ENCODE results near the gene ST3GAL5.

The ST3GAL5 gene

DNA sequence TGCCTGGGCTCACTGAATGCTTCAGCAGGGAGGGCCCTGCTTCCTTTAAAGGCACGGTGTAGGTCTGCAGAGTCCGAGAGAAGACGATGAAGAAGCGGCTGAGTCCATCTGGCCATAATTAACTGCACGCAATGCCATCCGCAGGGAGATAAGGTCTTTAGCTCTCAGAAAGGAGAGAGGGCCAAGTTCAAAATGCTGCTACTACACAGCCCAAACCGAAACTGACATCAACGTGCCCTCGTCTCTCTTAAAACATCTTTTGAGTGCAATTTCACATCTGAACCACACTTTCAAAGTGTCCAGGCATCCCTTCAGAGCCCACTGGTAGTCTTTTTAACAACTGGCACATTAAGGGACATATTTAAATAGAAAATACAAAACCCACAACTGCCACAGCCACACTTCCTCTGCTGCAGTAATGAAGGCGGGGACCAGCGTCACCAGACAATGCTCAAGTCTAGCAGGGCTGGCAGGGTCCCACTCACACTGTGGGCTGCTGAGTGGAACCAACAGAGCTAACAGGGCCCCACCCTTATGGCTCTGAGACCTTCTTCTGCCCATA is 35.8 kb downstream of the ST3GAL5 start:
- no peak for TF ChIP-seq EZH2phosphoT487 (IDR thresholded peaks at IDR 0.05; ENCODE audit: low read length)
- H3K4me3 ChIP-seq (ENCODE audit: low read length): peak overlapping the region; percentile 34; the same call in 1 of the 2 replicates
- H3K9me3 ChIP-seq (replicated peaks; ENCODE audit: insufficient read depth, low read length): no peaks in the 10 kb centered on the region
- no peaks in the 10 kb centered on the region for H3K9me2 ChIP-seq (replicated peaks; ENCODE audit: insufficient read depth, low read length)
- H3K9ac ChIP-seq (ENCODE audit: low read length): no peak overlapping the region
- peaks cover 62% of the 10 kb centered on the region for H3K79me2 ChIP-seq (ENCODE audit: low read length)
- H3K36me3 ChIP-seq (replicated peaks; ENCODE audit: insufficient read depth, low read length): peaks cover 5% of the 10 kb centered on the region; the same call in 1 of the 2 replicates
- H3K4me2 ChIP-seq (ENCODE audit: low read depth, low read length): peak overlapping the region; percentile 84
- no peaks in the 10 kb centered on the region for H3K27me3 ChIP-seq (replicated peaks; ENCODE audit: insufficient read depth, low read length)
- H4K20me1 ChIP-seq (ENCODE audit: insufficient read depth, low read length): no peaks in the 10 kb centered on the region
- peaks cover 25% of the 10 kb centered on the region for H3K4me1 ChIP-seq (ENCODE audit: low read length)
- H3K27ac ChIP-seq (ENCODE audit: low read length): no peak overlapping the region; the same call in 1 of the 2 replicates
- peaks cover 23% of the 10 kb centered on the region for H3F3A ChIP-seq (ENCODE audit: insufficient read depth, low read length)
- no peak overlapping the region for H2AFZ ChIP-seq (ENCODE audit: low read length)
- no peak for DNase-seq

DNA sequence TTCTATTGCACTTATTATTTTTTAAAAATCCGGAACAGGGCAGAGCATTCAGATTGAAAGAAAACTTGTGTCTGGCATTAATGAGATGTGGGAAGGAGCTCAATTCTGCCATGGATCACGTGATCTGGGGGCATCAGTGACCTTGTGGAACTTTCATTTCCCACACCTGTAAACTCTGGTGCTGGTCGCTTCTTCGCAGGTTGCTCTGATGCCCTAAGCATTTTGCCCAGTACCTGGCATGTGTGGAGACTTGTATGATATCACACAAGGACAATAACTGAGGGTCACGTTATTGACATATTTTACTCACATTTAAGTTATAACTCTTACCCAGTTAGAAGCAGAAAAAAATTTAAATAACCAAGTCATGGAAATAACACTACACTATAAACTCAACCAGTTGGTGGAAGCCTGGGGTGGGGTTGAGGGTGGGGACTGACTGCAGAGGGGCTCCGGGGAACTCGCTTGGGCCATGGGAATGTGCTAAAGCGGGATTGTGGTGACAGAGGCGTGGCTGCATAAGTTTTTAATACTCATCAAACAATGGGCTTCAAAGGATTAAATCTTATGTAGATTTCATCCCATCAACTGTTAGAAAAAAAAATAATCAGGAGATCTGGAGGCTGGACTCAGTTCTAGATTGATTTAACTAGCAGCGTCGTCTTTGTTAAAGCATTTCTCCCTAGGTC is 36.5 kb downstream of the ST3GAL5 start:
- no peaks in the 10 kb centered on the region for H3K9me2 ChIP-seq (replicated peaks; ENCODE audit: insufficient read depth, low read length)
- no peaks in the 10 kb centered on the region for H3K9me3 ChIP-seq (replicated peaks; ENCODE audit: insufficient read depth, low read length)
- H3K27ac ChIP-seq (ENCODE audit: low read length): no peak overlapping the region
- no peak overlapping the region for H3K4me3 ChIP-seq (ENCODE audit: low read length)
- H3K79me2 ChIP-seq (ENCODE audit: low read length): peaks cover 64% of the 10 kb centered on the region
- H3K36me3 ChIP-seq (replicated peaks; ENCODE audit: insufficient read depth, low read length): peaks cover 5% of the 10 kb centered on the region; the same call in 1 of the 2 replicates
- H4K20me1 ChIP-seq (ENCODE audit: insufficient read depth, low read length): no peaks in the 10 kb centered on the region
- peaks cover 16% of the 10 kb centered on the region; the same call in 1 of the 2 replicates for H3F3A ChIP-seq (ENCODE audit: insufficient read depth, low read length)
- no peak for DNase-seq
- no peak overlapping the region for H2AFZ ChIP-seq (ENCODE audit: low read length)
- H3K4me1 ChIP-seq (ENCODE audit: low read length): peaks cover 17% of the 10 kb centered on the region
- TF ChIP-seq EZH2 (optimal IDR thresholded peaks at IDR 0.05; ENCODE audit: low read depth, low read length) (no peak), EZH2phosphoT487 (IDR thresholded peaks at IDR 0.05; ENCODE audit: low read length) (no peak)
- TF ChIP-seq, protein P1, sequence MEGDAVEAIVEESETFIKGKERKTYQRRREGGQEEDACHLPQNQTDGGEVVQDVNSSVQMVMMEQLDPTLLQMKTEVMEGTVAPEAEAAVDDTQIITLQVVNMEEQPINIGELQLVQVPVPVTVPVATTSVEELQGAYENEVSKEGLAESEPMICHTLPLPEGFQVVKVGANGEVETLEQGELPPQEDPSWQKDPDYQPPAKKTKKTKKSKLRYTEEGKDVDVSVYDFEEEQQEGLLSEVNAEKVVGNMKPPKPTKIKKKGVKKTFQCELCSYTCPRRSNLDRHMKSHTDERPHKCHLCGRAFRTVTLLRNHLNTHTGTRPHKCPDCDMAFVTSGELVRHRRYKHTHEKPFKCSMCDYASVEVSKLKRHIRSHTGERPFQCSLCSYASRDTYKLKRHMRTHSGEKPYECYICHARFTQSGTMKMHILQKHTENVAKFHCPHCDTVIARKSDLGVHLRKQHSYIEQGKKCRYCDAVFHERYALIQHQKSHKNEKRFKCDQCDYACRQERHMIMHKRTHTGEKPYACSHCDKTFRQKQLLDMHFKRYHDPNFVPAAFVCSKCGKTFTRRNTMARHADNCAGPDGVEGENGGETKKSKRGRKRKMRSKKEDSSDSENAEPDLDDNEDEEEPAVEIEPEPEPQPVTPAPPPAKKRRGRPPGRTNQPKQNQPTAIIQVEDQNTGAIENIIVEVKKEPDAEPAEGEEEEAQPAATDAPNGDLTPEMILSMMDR (IDR thresholded peaks at IDR 0.05; ENCODE audit: low read length): no peak
- no peak overlapping the region for H3K4me2 ChIP-seq (ENCODE audit: low read depth, low read length)
- no peak overlapping the region for H3K9ac ChIP-seq (ENCODE audit: low read length)
- H3K27me3 ChIP-seq (replicated peaks; ENCODE audit: insufficient read depth, low read length): no peaks in the 10 kb centered on the region

DNA sequence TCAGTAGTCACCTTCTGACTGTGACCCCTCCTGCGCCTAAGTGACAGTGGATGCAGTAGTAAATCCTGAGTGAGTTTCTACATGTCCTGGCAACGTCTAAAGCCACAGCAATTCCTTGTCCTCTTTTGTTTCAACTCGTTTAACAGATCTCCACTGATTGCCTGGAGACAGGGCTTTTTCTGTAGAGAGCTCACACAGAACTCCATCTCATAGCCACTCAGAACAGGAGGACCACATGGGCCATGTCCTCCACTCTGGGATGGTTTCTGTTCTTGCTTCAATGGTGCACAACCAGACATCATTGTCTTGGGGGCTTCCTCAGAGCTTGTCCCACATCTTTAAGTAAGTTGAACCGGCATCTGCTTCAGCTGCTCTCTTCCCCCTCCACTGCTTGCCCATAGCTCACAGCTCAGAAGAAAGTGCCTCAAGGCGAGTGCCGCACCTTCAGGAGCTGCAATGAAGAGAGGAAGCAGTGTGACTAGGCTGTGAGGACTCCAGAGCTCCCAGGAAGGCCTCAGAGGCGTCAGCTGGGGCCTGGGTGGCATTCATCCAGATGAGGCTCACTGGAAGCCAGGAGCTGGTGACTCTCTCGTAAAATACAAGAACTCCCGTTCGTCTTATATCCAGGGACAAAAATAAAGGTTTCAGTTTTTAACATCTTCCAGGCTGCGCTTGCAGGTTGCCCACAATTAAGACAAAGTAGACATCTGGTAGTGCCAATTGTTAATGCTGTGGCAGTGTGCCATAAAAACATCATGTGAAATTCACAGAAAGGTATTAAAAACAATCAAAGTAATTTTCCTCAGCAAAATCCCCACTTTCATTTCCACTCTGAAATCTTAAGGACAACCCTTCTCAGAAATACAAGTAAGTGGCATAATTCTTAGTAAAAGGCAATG is 37.3 kb downstream of the ST3GAL5 start:
- peaks cover 16% of the 10 kb centered on the region; the same call in 1 of the 2 replicates for H3F3A ChIP-seq (ENCODE audit: insufficient read depth, low read length)
- no peak for DNase-seq
- no peak overlapping the region for H3K4me3 ChIP-seq (ENCODE audit: low read length)
- no peak overlapping the region for H3K9ac ChIP-seq (ENCODE audit: low read length)
- no peak overlapping the region for H2AFZ ChIP-seq (ENCODE audit: low read length)
- peaks cover 61% of the 10 kb centered on the region for H3K79me2 ChIP-seq (ENCODE audit: low read length)
- TF ChIP-seq EZH2phosphoT487 (IDR thresholded peaks at IDR 0.05; ENCODE audit: low read length) (no peak), EZH2 (optimal IDR thresholded peaks at IDR 0.05; ENCODE audit: low read depth, low read length) (no peak)
- TF ChIP-seq, protein P1 (IDR thresholded peaks at IDR 0.05; ENCODE audit: low read length): no peak
- peaks cover 17% of the 10 kb centered on the region for H3K4me1 ChIP-seq (ENCODE audit: low read length)
- H4K20me1 ChIP-seq (ENCODE audit: insufficient read depth, low read length): no peaks in the 10 kb centered on the region
- no peaks in the 10 kb centered on the region for H3K9me3 ChIP-seq (replicated peaks; ENCODE audit: insufficient read depth, low read length)
- H3K36me3 ChIP-seq (replicated peaks; ENCODE audit: insufficient read depth, low read length): peaks cover 5% of the 10 kb centered on the region; the same call in 1 of the 2 replicates
- H3K9me2 ChIP-seq (replicated peaks; ENCODE audit: insufficient read depth, low read length): no peaks in the 10 kb centered on the region
- H3K27me3 ChIP-seq (replicated peaks; ENCODE audit: insufficient read depth, low read length): no peaks in the 10 kb centered on the region
- H3K4me2 ChIP-seq (ENCODE audit: low read depth, low read length): no peak overlapping the region
- H3K27ac ChIP-seq (ENCODE audit: low read length): no peak overlapping the region
